HG03439 (cell line): Measurements from ENCODE around the gene NR2C2AP.

Experiments used
- ATAC-seq: cut with Tn5 transposase; IDR thresholded peaks from one replicate; pipeline ENCODE4 v1.9.1; 2021; ENCODE audit warnings: mild to moderate bottlenecking, moderate library complexity; ENCODE audit not compliant: unreplicated experiment

Gene NR2C2AP

DNA sequence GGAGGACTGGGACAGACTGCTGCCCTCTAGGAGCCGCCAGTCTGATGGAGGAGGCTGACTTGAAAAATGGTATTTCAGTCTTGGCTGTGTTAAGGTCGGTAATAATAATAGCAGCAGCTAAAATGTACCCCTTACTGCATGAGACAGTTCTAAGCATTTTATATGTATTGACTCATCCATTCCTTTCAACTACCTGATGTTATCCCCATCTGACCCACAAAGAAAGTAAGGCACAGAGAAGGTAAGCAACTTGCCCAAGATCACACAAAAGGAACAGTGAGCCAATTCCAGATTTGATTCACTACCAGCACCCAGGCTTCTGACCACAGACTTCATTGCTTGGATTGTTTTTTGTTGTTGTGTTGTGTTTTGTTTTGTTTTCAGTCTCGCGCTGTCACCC lies 12.6 kb upstream of the NR2C2AP start:
- no peak for ATAC-seq

DNA sequence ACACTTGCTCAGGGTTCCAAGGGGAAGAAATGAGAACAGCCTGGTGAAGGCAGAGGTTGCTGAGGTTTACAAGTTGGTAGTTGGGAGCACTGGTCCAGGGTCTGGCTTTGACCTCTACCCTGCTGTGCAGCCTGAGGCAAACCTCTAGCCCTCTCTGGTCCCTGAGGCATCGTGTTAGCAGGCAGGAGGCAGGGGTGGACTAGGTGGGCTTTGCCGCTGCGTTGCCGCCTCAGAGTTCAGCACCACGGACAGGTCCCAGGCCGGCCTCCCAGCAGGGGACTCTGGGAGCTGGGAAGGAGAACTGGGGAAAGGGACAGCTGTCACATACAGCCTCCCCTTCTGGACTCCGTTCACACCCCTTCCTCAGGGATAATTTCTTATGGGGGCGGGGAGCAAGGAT lies 11.7 kb upstream of the NR2C2AP start:
- ATAC-seq: no peak

DNA sequence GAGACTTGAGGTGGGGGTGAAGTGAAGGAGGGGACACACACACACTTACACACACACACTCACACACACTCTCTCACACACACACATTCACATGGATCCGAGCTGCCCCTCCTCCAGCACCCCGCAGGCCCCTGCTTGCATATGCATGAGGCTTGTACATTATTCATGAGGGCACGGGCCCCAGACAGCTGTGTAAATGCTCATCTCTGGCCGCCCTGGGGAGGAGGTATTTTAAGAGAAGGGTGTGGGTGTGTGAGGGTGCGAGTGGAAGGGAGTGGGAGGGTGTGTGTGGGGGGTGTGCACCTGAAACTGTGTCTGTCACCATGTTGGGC lies 10.9 kb upstream of the NR2C2AP start:
- no peak for ATAC-seq

DNA sequence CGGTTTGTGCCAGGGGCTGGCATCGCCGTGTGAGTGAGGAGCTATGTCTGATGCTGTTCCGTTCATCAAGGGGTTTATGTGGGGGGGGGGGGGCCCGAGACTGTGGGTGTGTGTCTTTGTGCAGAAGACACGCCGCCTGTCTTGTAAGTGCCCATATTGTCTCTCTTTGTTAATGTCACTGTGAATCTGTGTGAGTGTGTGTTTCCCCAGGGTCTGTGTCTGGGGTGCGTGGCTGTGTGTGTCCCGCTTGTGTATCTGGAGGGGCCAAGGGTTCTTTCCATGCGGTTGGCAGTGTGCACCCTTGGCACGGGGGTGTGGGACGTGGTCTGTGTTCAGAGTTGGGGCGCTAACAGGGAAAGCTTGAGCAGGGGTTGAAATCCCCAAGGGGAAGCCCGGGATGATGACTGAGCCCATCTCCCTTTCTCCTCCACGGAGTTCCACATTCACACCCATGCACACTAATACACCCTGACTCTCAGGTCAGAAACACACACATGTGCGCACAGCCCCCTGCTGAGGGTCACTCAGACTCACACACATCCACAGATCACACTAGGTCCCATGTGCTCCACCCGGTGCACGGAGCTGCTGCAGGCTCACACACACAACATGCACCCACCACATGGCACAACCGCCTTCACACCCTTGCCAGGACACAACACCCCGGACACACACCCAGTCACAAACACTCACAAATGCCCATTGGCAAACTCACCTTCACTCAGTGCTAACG lies 10.4 kb upstream of the NR2C2AP start:
- no peak for ATAC-seq

- no peak for ATAC-seq
These were observed 9.7 kb upstream of the NR2C2AP start for GRCh38 chr19:19212916-19213315.

DNA sequence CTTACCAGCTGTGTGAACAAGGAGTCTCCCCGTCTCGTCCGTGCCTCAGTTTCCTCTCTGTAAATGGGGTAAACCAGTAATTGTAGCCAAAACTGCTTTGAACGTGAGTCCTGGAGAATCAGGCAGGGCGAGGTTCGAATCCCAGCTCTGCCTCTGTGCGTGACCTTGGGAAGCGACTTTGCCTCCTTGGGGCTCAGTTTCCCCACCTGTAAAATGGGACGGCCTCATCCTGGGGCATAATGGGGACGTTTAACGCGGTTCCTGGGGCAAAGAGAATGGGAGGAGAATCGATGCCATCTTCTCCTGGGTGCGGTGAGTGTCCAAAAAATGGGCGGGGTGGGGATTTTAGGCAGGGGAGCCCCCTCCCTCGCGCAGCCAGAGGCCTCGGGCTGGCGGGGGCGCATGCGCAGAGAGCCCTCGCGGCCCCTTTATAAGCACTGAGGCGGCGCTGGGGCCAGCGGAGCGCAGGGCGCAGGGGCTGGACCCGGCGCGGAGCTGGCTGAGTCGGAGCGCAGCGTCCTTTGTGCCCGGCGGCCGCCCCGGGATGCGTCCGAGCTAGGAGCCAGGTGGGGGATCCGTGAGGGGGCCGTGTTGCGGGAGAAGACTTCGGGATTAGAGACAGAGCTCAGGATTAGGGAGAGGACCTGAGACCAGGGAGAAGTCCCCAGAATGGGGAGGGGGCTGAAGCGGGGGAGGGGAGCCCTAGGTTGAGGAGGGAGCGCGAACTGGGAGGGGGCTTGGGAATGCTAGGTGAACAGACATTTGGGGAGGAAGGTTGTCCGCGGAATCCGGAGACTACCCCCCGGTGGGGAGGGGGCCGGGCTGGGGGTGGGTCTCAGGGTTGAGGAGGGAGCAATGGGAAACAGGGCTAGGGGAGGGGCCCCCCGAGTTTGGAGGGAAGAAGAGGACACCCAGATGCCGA lies 8.5 kb upstream of the NR2C2AP start, which contains the start of gene NCAN:
Gene NCAN (plus strand): TSS at position 460 of the 922 bp plus-strand sequence. CDS start 4,996 bp downstream, outside the sequence.
- ATAC-seq: no peak

DNA sequence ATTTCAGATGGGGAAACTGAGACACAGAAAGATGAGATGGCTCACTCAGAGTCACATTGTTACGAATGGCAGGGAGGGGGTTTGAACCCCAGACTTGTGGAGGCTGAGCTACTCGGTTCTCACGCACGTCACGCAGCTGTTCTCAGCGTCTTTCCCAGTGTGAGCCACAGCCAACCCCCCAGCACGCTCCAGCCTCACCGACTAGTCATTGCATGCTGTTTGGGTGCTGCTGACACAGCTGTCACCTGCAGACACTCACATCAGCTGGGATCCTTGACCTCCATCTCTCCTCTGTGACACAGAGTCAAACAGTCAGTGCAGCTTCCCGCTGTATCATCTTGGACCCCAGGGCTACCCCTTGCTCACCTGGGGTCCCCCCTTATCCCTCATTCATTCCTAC lies 6.2 kb upstream of the NR2C2AP start:
- no peak for ATAC-seq

- ATAC-seq: no peak
These were observed 4.7 kb upstream of the NR2C2AP start for GRCh38 chr19:19207637-19208572.

DNA sequence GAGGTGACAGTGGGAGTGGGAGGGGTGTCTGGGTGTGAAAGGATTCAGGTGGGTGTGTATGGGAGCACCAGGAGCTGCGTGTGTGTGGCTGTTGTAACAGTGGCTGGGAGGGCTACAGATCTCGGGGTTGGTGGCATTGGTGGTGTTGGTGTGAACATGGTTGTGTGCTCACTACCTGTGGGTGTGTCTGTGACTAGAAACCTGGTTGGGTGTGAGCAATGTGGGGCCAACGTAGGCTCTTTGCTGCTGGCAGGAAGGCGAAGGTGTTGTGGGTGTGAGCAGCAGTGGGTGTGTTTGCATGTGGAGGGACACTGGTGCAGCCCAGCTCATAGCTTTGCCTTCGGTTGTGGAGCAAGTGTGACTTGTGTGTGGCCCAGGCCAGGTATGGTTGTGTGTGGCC lies 3.7 kb upstream of the NR2C2AP start:
- no peak for ATAC-seq

- ATAC-seq: no peak
These were observed 2.5 kb upstream of the NR2C2AP start for GRCh38 chr19:19205416-19206410.

- ATAC-seq: no peak
These were observed 967 bp upstream of the NR2C2AP start for GRCh38 chr19:19204181-19204580.

- ATAC-seq: peak; percentile 10
These were observed 555 bp downstream of the NR2C2AP start for GRCh38 chr19:19202707-19203011.

- no peak for ATAC-seq
These were observed 1.2 kb downstream of the NR2C2AP start for GRCh38 chr19:19201697-19202630.

- ATAC-seq: no peak
These were observed 9.3 kb downstream of the NR2C2AP start for GRCh38 chr19:19193926-19194325.

DNA sequence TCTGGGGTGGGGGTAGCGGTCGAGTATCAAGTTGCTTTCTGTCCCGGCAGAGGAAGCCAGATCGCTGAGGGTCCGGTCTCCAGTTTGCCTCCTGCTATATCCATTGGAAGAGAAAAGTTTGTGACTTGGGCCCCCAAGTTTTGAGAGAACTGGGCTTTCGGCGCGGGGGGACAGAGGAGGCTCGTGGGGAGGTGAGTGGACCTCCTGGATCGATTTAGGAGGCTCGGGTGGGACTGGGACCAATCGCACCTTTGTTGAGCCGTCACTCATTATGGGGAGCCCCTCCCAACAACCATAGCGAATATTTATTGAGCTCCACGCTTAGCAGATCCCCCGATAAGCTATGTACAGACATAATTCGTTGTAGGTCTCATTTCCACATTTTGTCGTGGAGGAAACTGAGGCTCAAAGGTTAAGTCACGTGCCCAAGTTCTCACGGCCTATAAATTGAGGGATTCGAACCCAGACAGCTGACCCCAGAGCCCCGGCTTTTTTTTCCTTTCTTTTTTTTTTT lies 10.2 kb downstream of the NR2C2AP start:
- no peak for ATAC-seq

GRCh38 chr19:19192078-19192882 lies 10.9 kb downstream of the NR2C2AP start, which contains the start of the genes BORCS8 and RFXANK:
Gene BORCS8 (minus strand): TSS chr19:19192152. CDS start chr19:19192117, 35 bp downstream.
Gene RFXANK (plus strand): TSS chr19:19192258. CDS start chr19:19193947, 1,689 bp downstream.
- ATAC-seq: peak; percentile 84

DNA sequence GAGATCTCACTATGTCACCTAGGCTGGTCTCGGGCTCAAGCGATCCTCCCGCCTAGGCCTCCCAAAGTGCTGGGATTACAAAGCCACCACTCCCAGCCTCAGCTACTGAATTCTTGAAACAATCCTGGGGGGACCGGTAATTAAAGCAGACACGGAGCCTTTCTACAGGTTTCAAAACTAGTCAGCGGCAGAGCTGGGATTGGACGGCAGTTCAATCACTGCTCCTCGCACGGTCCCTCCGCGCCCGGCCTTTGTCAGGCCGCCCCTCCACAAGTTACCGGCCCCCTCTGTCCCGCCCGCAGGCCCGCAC lies 11.5 kb downstream of the NR2C2AP start:
- no peak for ATAC-seq

DNA sequence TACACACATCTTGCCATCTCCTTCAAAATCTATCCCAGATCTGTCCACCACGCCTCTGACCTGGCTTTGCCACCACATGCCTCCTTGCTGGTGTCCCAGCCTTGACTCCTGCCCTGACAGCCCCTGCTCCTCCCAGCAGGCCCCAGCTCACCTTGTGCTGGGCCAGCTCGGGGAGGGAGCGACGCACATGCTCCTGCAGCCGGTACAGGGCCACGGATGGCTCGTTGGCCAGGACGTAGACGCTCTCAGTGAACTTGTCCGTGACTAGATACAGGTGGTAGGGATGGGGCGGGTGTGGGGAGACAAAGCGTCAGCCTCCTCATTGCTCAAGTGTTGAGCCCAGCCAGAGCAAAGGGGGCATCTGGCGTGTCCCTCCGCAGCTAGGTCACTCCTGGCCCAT lies 16.5 kb downstream of the NR2C2AP start:
- no peak for ATAC-seq
